HG02623 (cell line): ENCODE data around the gene TTC28.

Experiments used
- ATAC-seq: cut with Tn5 transposase; IDR thresholded peaks from one replicate; pipeline ENCODE4 v1.9.1; 2021; ENCODE audit warnings: moderate library complexity; ENCODE audit not compliant: unreplicated experiment

Gene TTC28

GRCh38 chr22:27959335-27960090 is 720.1 kb downstream of the TTC28 start:
- no peak for ATAC-seq

GRCh38 chr22:27952779-27953178 is 726.9 kb downstream of the TTC28 start:
- ATAC-seq = no peak

GRCh38 chr22:27952091-27952490 is 727.5 kb downstream of the TTC28 start:
- no peak for ATAC-seq

- ATAC-seq = no peak
Observed at GRCh38 chr22:27949421-27949820, 730.2 kb downstream of the TTC28 start.

- ATAC-seq = no peak
Observed at GRCh38 chr22:27948569-27948968, 731.1 kb downstream of the TTC28 start.

- ATAC-seq = no peak
Observed at GRCh38 chr22:27947448-27947847, 732.2 kb downstream of the TTC28 start.

GRCh38 chr22:27941143-27941542 is 738.5 kb downstream of the TTC28 start:
- ATAC-seq = no peak

- no peak for ATAC-seq
Observed at GRCh38 chr22:27937453-27937852, 742.2 kb downstream of the TTC28 start.

GRCh38 chr22:27935897-27936296 is 743.7 kb downstream of the TTC28 start:
- ATAC-seq = no peak

- ATAC-seq = no peak
Observed at GRCh38 chr22:27934069-27934468, 745.6 kb downstream of the TTC28 start.

GRCh38 chr22:27933186-27933983 is 746.3 kb downstream of the TTC28 start:
- ATAC-seq = no peak

GRCh38 chr22:27930331-27931060 is 749.1 kb downstream of the TTC28 start:
- no peak for ATAC-seq
